ENCODE data around the gene C16orf86.

Gene C16orf86

GRCh38 chr16:67658849-67659674 lies 7.6 kb upstream of the C16orf86 start:
- TF ChIP-seq SIN3A (IDR thresholded peaks at IDR 0.05; ENCODE audit: borderline replicate concordance, insufficient read depth, low read length) (no peak), FOXP2 (optimal IDR thresholded peaks at IDR 0.05; ENCODE audit: borderline replicate concordance, extremely low read depth, extremely low read length, insufficient read depth) (no peak), REST (IDR thresholded peaks at IDR 0.05; ENCODE audit: insufficient read depth in 1 of 2, low read depth in 2 of 2, low read length in 2 of 2) (no peak), POLR2AphosphoS5 (IDR thresholded peaks at IDR 0.05; ENCODE audit: low read depth, low read length) (no peak), TAF1 (IDR thresholded peaks at IDR 0.05; ENCODE audit: borderline replicate concordance, insufficient read depth, low read length) (no peak)

- TF ChIP-seq TAF1 (IDR thresholded peaks at IDR 0.05; ENCODE audit: borderline replicate concordance, insufficient read depth, low read length) = no peak; the same call in 1 of the 2 replicates
- peak in 1 of 2 experiments; percentile 40; a peak in 1 of 4 replicates for TF ChIP-seq REST (IDR thresholded peaks at IDR 0.05; ENCODE audit: insufficient read depth in 1 of 2, low read depth in 2 of 2, low read length in 2 of 2)
- no peak for TF ChIP-seq FOXP2 (optimal IDR thresholded peaks at IDR 0.05; ENCODE audit: borderline replicate concordance, extremely low read depth, extremely low read length, insufficient read depth)
- TF ChIP-seq SIN3A (IDR thresholded peaks at IDR 0.05; ENCODE audit: borderline replicate concordance, insufficient read depth, low read length) = no peak
- TF ChIP-seq POLR2AphosphoS5 (IDR thresholded peaks at IDR 0.05; ENCODE audit: low read depth, low read length) = peak; percentile 86
Measured at GRCh38 chr16:67659675-67660563, 6.7 kb upstream of the C16orf86 start, which contains the start of gene ACD. ACD (minus strand) TSS chr16:67660260; CDS start chr16:67660220, 40 bp downstream.

GRCh38 chr16:67660564-67661028 lies 6.0 kb upstream of the C16orf86 start, which contains the start of gene PARD6A:
PARD6A (plus strand) TSS chr16:67660960; CDS start chr16:67661039, 79 bp downstream.
- no peak for TF ChIP-seq FOXP2 (optimal IDR thresholded peaks at IDR 0.05; ENCODE audit: borderline replicate concordance, extremely low read depth, extremely low read length, insufficient read depth)

- peak; percentile 75 to 93 for TF ChIP-seq REST (IDR thresholded peaks at IDR 0.05; ENCODE audit: insufficient read depth in 1 of 2, low read depth in 2 of 2, low read length in 2 of 2)
- peak; percentile 53; the same call in 1 of the 2 replicates for TF ChIP-seq SIN3A (IDR thresholded peaks at IDR 0.05; ENCODE audit: borderline replicate concordance, insufficient read depth, low read length)
- TF ChIP-seq TAF1 (IDR thresholded peaks at IDR 0.05; ENCODE audit: borderline replicate concordance, insufficient read depth, low read length) = no peak
- TF ChIP-seq POLR2AphosphoS5 (IDR thresholded peaks at IDR 0.05; ENCODE audit: low read depth, low read length) = no peak
- no peak for TF ChIP-seq FOXP2 (optimal IDR thresholded peaks at IDR 0.05; ENCODE audit: borderline replicate concordance, extremely low read depth, extremely low read length, insufficient read depth)
Measured at GRCh38 chr16:67661101-67661761, 5.4 kb upstream of the C16orf86 start.

Measured in PFSK-1 (cell line).